Suprapubic skin (tissue), 4 donors: ENCODE results near the gene ABCG4. TPM values are rescaled to one million over a fixed set of nuclear protein-coding genes. Genes with fewer than 3 reads are reported as not detected.

ENCODE experiments used
- DNase-seq, 2 donors: peaks; one replicate each; pipeline ENCODE4 v3.0.0-alpha.2; 2019; ENCODE audit warnings: low spot score in 2 of 2
- H3K27ac ChIP-seq: fragments of 200-600 bp; sonication (generic); one replicate; pipeline ENCODE4 v1.5.1; 2019
- H3K27me3 ChIP-seq: fragments of 200-600 bp; sonication (generic); one replicate; pipeline ENCODE4 v1.5.1; 2019
- H3K36me3 ChIP-seq: fragments of 200-600 bp; sonication (generic); one replicate; pipeline ENCODE4 v1.5.1; 2019
- H3K4me1 ChIP-seq: fragments of 200-600 bp; sonication (generic); one replicate; pipeline ENCODE4 v1.5.1; 2019
- H3K4me3 ChIP-seq: fragments of 200-600 bp; sonication (generic); one replicate; pipeline ENCODE4 v1.5.1; 2019; ENCODE audit warnings: mild to moderate bottlenecking
- H3K9me3 ChIP-seq: fragments of 200-600 bp; sonication (generic); one replicate; pipeline ENCODE4 v1.5.1; 2019
- EP300 ChIP-seq: sonication (generic); formaldehyde crosslinking; IDR thresholded peaks from one replicate; pipeline ENCODE4 v1.6.1; 2017; ENCODE audit warnings: antibody characterized with exemption
- POLR2A ChIP-seq, 2 donors: fragments of 450-650 bp; IDR thresholded peaks; one replicate each; pipeline ENCODE4 v1.6.1; 2017; ENCODE audit warnings: antibody characterized with exemption in 2 of 2, mild to moderate bottlenecking in 2 of 2, moderate library complexity in 2 of 2
- POLR2AphosphoS5 ChIP-seq, 3 donors: sonication (generic); formaldehyde crosslinking; IDR thresholded peaks; one replicate each; pipeline ENCODE4 v1.6.1; 2017; ENCODE audit warnings: antibody characterized with exemption in 3 of 3
- WGBS: methylation state at CpG from one replicate; pipeline ENCODE4 v1.1.5; 2018; 5-methylcytosine and 5-hydroxymethylcytosine counted together
- total RNA-seq, 4 donors: library from RNA; depleted of rRNA; stranded (reverse); fragments of >200 nt; gene quantifications; one replicate each; pipeline ENCODE4 v1.1.0, GENCODE V29; 2016
- TF ChIP-seq, protein P1 (sequence below), 2 donors: fragments of 200-600 bp in 1 of 2; fragments of 450-650 bp in 1 of 2; sonication (generic) in 1 of 2; IDR thresholded peaks; one replicate each; pipeline ENCODE4 v1.5.1; 2016 to 2019; ENCODE audit warnings: antibody characterized with exemption in 2 of 2, mild to moderate bottlenecking in 1 of 2, moderate library complexity in 1 of 2

ABCG4 gene
- total RNA-seq, 4 donors from 2014 or later: 0.26 to 1.6 (median 0.73) TPM

- TF ChIP-seq POLR2AphosphoS5 (IDR thresholded peaks at IDR 0.05): no peak
- no peak for TF ChIP-seq POLR2A (IDR thresholded peaks at IDR 0.05)
- no peak for TF ChIP-seq EP300
- H3K27ac ChIP-seq: no peak overlapping the region
Observed at GRCh38 chr11:119103793-119104192, 45.1 kb upstream of the ABCG4 start.

DNA sequence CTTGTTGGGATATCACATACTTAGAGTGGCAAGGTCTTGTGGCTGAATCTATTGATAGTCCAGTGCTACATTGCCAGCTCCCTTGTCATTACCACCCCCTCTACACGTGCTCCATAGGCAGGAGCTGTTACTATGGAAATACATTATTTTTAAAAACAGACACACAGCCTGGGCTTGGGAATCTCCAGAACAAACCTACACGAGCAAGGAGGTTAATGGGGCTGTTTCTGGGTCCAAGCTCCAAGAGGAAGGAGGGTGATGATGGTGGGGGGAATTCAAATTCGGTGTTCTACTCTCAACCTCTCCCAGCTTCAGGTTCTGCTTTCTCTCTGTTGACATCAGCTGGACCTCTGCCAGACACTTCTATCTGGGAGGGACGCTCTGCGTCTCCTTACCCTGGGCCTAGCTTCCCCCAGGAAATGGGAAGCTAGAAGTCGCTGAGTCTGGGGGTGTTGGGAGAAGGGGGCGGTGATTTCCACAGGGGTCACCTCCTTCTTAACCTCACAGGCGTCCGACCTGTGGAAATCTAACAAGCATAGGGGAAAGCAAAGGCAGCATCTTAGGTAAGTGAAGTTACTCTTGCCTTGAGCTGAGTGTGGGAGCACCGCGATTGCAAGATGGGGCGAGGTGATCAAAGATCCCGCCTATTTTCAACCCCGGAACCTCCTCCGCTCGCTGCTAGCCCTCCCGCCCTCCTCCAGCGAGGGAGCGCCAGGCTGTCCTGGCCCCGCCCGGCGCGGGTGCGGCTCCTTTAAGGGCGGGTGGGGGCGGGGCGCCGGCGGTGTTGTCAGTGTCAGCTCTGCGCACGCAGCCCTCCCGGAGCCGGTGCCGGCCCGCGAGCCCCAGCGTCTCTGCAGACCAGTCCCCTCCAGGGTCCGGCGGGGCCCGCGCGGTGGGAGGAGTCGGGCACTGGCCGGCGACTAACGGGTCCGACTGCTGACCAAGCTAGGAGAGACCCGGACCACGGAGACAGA is 42.0 kb upstream of the ABCG4 start, which contains the start of gene C2CD2L:
C2CD2L (plus strand) TSS at position 781 of the 974 bp plus-strand sequence. CDS start 398 bp downstream, outside the sequence.
- peak within 1 kb of the TSS; percentile 81 for H3K27ac ChIP-seq
- no peaks in the 10 kb centered on the region for H3K9me3 ChIP-seq
- no peak for TF ChIP-seq EP300
- TF ChIP-seq POLR2AphosphoS5 (IDR thresholded peaks at IDR 0.05): peak in 1 of 3 donors; percentile 14
- peak within 1 kb of the TSS; percentile 97 for H3K4me3 ChIP-seq
- H3K36me3 ChIP-seq: peaks cover 11% of the 10 kb centered on the region
- peak; percentile 93 to 94 for DNase-seq
- H3K27me3 ChIP-seq: no peaks in the 10 kb centered on the region
- H3K4me1 ChIP-seq: peaks cover 46% of the 10 kb centered on the region
- under 1% methylated on average over 32 of the region's 49 CpGs for WGBS

More at GRCh38 chr11:119103793-119104192, 45.1 kb upstream of the ABCG4 start:
- Histone ChIP-seq H3K27me3 (no peaks in the 10 kb centered on the region), H3K4me1 (peaks cover 56% of the 10 kb centered on the region), H3K4me3 (no peak overlapping the region), H3K9me3 (no peaks in the 10 kb centered on the region), H3K36me3 (no peaks in the 10 kb centered on the region)
- DNase-seq: no peak
- 50% methylated on average over 4 of the region's 4 CpGs for WGBS

- no peaks in the 10 kb centered on the region for H3K27me3 ChIP-seq
- peaks cover 19% of the 10 kb centered on the region for H3K36me3 ChIP-seq
- WGBS: 0% methylated on average over 2 of the region's 65 CpGs
- DNase-seq: no peak
- peaks cover 42% of the 10 kb centered on the region for H3K4me1 ChIP-seq
- no peaks in the 10 kb centered on the region for H3K9me3 ChIP-seq
- H3K27ac ChIP-seq: peak overlapping the region; percentile 81
- TF ChIP-seq EP300: no peak
- TF ChIP-seq, protein P1, sequence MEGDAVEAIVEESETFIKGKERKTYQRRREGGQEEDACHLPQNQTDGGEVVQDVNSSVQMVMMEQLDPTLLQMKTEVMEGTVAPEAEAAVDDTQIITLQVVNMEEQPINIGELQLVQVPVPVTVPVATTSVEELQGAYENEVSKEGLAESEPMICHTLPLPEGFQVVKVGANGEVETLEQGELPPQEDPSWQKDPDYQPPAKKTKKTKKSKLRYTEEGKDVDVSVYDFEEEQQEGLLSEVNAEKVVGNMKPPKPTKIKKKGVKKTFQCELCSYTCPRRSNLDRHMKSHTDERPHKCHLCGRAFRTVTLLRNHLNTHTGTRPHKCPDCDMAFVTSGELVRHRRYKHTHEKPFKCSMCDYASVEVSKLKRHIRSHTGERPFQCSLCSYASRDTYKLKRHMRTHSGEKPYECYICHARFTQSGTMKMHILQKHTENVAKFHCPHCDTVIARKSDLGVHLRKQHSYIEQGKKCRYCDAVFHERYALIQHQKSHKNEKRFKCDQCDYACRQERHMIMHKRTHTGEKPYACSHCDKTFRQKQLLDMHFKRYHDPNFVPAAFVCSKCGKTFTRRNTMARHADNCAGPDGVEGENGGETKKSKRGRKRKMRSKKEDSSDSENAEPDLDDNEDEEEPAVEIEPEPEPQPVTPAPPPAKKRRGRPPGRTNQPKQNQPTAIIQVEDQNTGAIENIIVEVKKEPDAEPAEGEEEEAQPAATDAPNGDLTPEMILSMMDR (IDR thresholded peaks at IDR 0.05): no peak
- no peak for TF ChIP-seq POLR2AphosphoS5 (IDR thresholded peaks at IDR 0.05)
- peak overlapping the region; percentile 97 for H3K4me3 ChIP-seq
Observed at GRCh38 chr11:119107538-119108145, 41.2 kb upstream of the ABCG4 start.

DNA sequence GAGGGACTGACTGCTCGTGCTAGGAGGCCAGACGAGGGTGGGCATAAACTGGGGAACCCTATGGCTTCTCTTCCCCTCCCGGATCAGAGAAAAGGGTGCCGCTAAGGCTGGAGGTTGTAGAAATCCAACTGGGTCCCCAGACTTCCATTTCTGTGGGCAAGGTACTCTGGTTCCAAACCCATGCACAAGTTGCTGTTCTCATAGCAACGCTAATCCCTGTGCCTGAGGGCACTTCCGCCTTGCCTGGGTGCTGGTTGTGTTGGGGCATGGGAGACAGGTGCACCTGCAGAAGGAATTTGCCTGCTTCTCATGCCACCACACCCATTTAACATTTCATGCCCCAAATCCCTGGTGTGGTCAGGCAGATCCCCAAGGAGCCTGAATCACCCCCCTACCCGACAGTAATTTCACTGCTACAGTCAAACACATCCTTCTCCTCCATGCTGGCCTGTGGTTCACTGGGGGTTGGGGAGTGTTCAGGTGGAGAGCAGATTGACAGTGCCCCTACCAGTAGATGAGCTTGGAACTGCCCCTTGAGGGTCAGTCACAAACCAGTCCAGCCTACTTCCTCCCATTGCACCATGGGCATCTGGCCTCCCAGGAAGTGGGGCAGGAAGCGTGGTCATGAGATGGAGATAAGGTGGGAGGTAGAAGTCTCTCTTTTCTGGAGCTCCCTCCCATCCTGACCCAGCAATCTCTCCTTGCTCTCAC is 40.6 kb upstream of the ABCG4 start:
- no peak for DNase-seq
- H3K4me3 ChIP-seq: peak overlapping the region; percentile 97
- H3K27me3 ChIP-seq: no peaks in the 10 kb centered on the region
- TF ChIP-seq POLR2AphosphoS5 (IDR thresholded peaks at IDR 0.05) (no peak), EP300 (no peak), POLR2A (IDR thresholded peaks at IDR 0.05) (no peak)
- TF ChIP-seq, protein P1 (IDR thresholded peaks at IDR 0.05): no peak
- H3K36me3 ChIP-seq: peaks cover 26% of the 10 kb centered on the region
- H3K27ac ChIP-seq: peak overlapping the region; percentile 81
- no peaks in the 10 kb centered on the region for H3K9me3 ChIP-seq
- H3K4me1 ChIP-seq: peaks cover 36% of the 10 kb centered on the region
- 36% methylated on average over 4 of the region's 8 CpGs for WGBS

DNA sequence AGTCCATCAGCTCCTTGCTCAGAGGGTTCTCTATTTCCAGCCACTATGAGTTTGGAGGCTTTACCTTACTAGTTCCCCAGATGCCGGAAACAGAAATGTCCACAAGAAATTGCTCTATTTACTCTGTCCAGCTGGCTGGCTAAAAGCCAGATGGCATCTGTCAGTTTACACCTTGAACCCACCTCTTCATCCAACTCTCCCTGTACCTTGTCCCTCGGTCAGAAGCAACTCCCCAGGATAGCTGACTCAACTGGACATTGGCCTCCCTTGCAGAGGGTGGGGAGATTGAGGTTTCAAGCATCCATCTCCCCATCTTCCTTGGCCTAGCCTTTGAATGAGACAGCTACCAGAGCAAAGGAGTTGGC is 40.0 kb upstream of the ABCG4 start:
- Histone ChIP-seq H3K27ac (no peak overlapping the region), H3K9me3 (no peaks in the 10 kb centered on the region), H3K27me3 (no peaks in the 10 kb centered on the region), H3K36me3 (peaks cover 31% of the 10 kb centered on the region), H3K4me3 (peak overlapping the region; percentile 97), H3K4me1 (peaks cover 35% of the 10 kb centered on the region)
- TF ChIP-seq, protein P1 (IDR thresholded peaks at IDR 0.05): no peak
- TF ChIP-seq POLR2AphosphoS5 (IDR thresholded peaks at IDR 0.05) (no peak), EP300 (no peak), POLR2A (IDR thresholded peaks at IDR 0.05) (no peak)
- no peak for DNase-seq
- WGBS: 87% methylated on average over 2 of the region's 2 CpGs
